ENCODE measurements around the gene MAGI1. TPM values are rescaled to one million over a fixed set of nuclear protein-coding genes. Genes with fewer than 3 reads are reported as not detected.
A peak's percentile ranks its signal among the peaks of the same experiment; 100 is the strongest.
"Not testable (repeated sequence)": the region's sequence is repeated elsewhere in the genome, so short reads cannot be mapped to it uniquely, and the experiment has no call there.

MAGI1 gene
- total RNA-seq, 1 experiment from 2014 or later: 58.2 TPM

GRCh38 chr3:65720989-65721737, 317.6 kb downstream of the MAGI1 start:
- Mint-ChIP-seq H3K9me3 (peaks cover 9% of the 10 kb centered on the region), H3K4me3 (no peak overlapping the region), H3K36me3 (peaks cover 2% of the 10 kb centered on the region; the same call in 1 of the 2 replicates), H3K27ac (peak overlapping the region; percentile 87; the same call in 1 of the 2 replicates), H3K27me3 (ENCODE audit: low read depth) (no peaks in the 10 kb centered on the region), H3K4me1 (peaks cover 51% of the 10 kb centered on the region)
- no peak for TF ChIP-seq NFYB (CRISPR knock-in tag; conservative IDR thresholded peaks at IDR 0.05; ENCODE audit: low read depth)
- no peak for TF ChIP-seq ZNF281 (CRISPR knock-in tag; IDR thresholded peaks at IDR 0.05)
- TF ChIP-seq ZNF671 (CRISPR knock-in tag; IDR thresholded peaks at IDR 0.05): no peak
- TF ChIP-seq ZNF121 (CRISPR knock-in tag; IDR thresholded peaks at IDR 0.05): no peak
- TF ChIP-seq ZNF396 (CRISPR knock-in tag; IDR thresholded peaks at IDR 0.05; ENCODE audit: borderline replicate concordance): no peak
- no peak for TF ChIP-seq JAZF1 (CRISPR knock-in tag; IDR thresholded peaks at IDR 0.05)
- no peak for TF ChIP-seq ZNF232 (CRISPR knock-in tag; IDR thresholded peaks at IDR 0.05)
- no peak for TF ChIP-seq FOXP1 (CRISPR knock-in tag; IDR thresholded peaks at IDR 0.05; ENCODE audit: borderline replicate concordance)
- TF ChIP-seq ATF3 (CRISPR knock-in tag; conservative IDR thresholded peaks at IDR 0.05): no peak
- DNase-seq (ENCODE audit: low spot score) (no peak), ATAC-seq (no peak)
- ChIA-PET CTCF (interaction anchor here (1.0 to 1.8 kb wide), 3 partner anchors 11 to 282 kb away, joined by 3 to 5 read pairs (median 3); no protein-coding TSS in a partner anchor), POLR2A (no interaction called here)

GRCh38 chr3:65719639-65720038, 319.1 kb downstream of the MAGI1 start:
- POLR2A ChIA-PET; H3K4me3 Mint-ChIP-seq; H3K27me3 Mint-ChIP-seq (ENCODE audit: low read depth); H3K36me3 Mint-ChIP-seq; H3K9me3 Mint-ChIP-seq; H3K27ac Mint-ChIP-seq; ATAC-seq; CTCF ChIA-PET; DNase-seq (ENCODE audit: low spot score): not testable (repeated sequence)
- peaks cover 56% of the 10 kb centered on the region for H3K4me1 Mint-ChIP-seq

- Mint-ChIP-seq H3K4me3 (no peak overlapping the region), H3K27me3 (ENCODE audit: low read depth) (no peaks in the 10 kb centered on the region), H3K9me3 (no peaks in the 10 kb centered on the region; the same call in 1 of the 2 replicates), H3K4me1 (peaks cover 70% of the 10 kb centered on the region), H3K27ac (no peak overlapping the region), H3K36me3 (no peaks in the 10 kb centered on the region)
- ChIA-PET POLR2A (no interaction called here), CTCF (interaction anchor here (0.5 kb wide), 1 partner anchor 217 kb away, joined by 3 read pairs; no protein-coding TSS in a partner anchor)
- TF ChIP-seq AR (CRISPR knock-in tag; IDR thresholded peaks at IDR 0.05) (no peak), ZNF671 (CRISPR knock-in tag; IDR thresholded peaks at IDR 0.05) (no peak), ZNF281 (CRISPR knock-in tag; IDR thresholded peaks at IDR 0.05) (no peak), ESRRA (CRISPR knock-in tag; IDR thresholded peaks at IDR 0.05; ENCODE audit: borderline replicate concordance) (no peak), ZNF121 (CRISPR knock-in tag; IDR thresholded peaks at IDR 0.05) (no peak), TCF7 (CRISPR knock-in tag; IDR thresholded peaks at IDR 0.05; ENCODE audit: low read depth) (no peak), RELA (CRISPR knock-in tag; IDR thresholded peaks at IDR 0.05; ENCODE audit: borderline replicate concordance) (no peak), FOXK1 (CRISPR knock-in tag; IDR thresholded peaks at IDR 0.05) (no peak), EMX1 (CRISPR knock-in tag; IDR thresholded peaks at IDR 0.05) (no peak), USF2 (CRISPR knock-in tag; IDR thresholded peaks at IDR 0.05) (no peak)
- ATAC-seq (no peak), DNase-seq (ENCODE audit: low spot score) (no peak)
These were observed 320.9 kb downstream of the MAGI1 start for GRCh38 chr3:65717676-65718346.

Data from WTC11 (cell line).